SK-N-SH (cell line): ENCODE measurements around the gene CD81. TPM values are rescaled to one million over a fixed set of nuclear protein-coding genes. Genes with fewer than 3 reads are reported as not detected.

Experiments used
- CTCF ChIA-PET: fragments of 300-600, 350-600 bp; formaldehyde crosslinking; extraction: SDS; loops from one replicate; lab custom pipeline; 2021; lab: Yijun Ruan, JAX
- POLR2A ChIA-PET: fragments of 350-600 bp; sonication (Branson Sonifier 250); formaldehyde crosslinking; extraction: SDS; loops from one replicate; lab custom pipeline; 2020; ENCODE audit warnings: antibody characterized with exemption, inconsistent platforms; lab: Yijun Ruan, JAX
- DNase-seq: peaks from one replicate; pipeline ENCODE4 v3.0.0; 2012
- H2AFZ ChIP-seq: fragments of 200-600 bp; sonication (generic); 2 replicates; pipeline ENCODE4 v1.8.1; 2016; ENCODE audit warnings: antibody characterized with exemption, mild to moderate bottlenecking, low read depth
- H3F3A ChIP-seq: fragments of 200-600 bp; sonication (generic); replicated peaks from 2 replicates; pipeline ENCODE3; 2016; ENCODE audit warnings: antibody characterized with exemption, mild to moderate bottlenecking; ENCODE audit not compliant: insufficient read depth
- H3K27ac ChIP-seq, 2 experiments: fragments of 200-500 bp in 1 of 2; fragments of 200-600 bp in 1 of 2; sonication (Bioruptor generic) in 1 of 2; sonication (generic), shearing (Covaris generic) in 1 of 2; 2 replicates each; pipeline versions ENCODE4 v1.5.1 to v1.6.1; 2014 to 2016; ENCODE audit warnings: low read depth in 2 of 2, inconsistent platforms in 1 of 2, low read length in 1 of 2, mild to moderate bottlenecking in 1 of 2, mixed read lengths in 1 of 2
- H3K27me3 ChIP-seq: fragments of 200-600 bp; sonication (generic), shearing (Covaris generic); 2 replicates; pipeline ENCODE4 v1.6.1; 2016; ENCODE audit warnings: mixed run types; ENCODE audit not compliant: insufficient read depth
- H3K36me3 ChIP-seq, 2 experiments: fragments of 200-500 bp in 1 of 2; fragments of 200-600 bp in 1 of 2; sonication (Bioruptor generic) in 1 of 2; sonication (generic) in 1 of 2; replicated peaks in 1 of 2; 2 replicates each; pipeline versions ENCODE3 to v1.5.1; 2014 to 2016; ENCODE audit warnings: low read length in 1 of 2, mild to moderate bottlenecking in 1 of 2; ENCODE audit not compliant: insufficient read depth in 2 of 2, control insufficient read depth in 1 of 2
- H3K4me1 ChIP-seq, 2 experiments: fragments of 200-500 bp in 1 of 2; fragments of 200-600 bp in 1 of 2; sonication (Bioruptor generic) in 1 of 2; sonication (generic), shearing (Covaris generic) in 1 of 2; 2 replicates each; pipeline versions ENCODE4 v1.5.1 to v1.6.1; 2014 to 2016; ENCODE audit warnings: low read depth in 1 of 2, low read length in 1 of 2, mixed run types in 1 of 2; ENCODE audit not compliant: insufficient read depth in 2 of 2, control insufficient read depth in 1 of 2
- H3K4me2 ChIP-seq: fragments of 200-600 bp; sonication (generic), shearing (Covaris generic); 2 replicates; pipeline ENCODE4 v1.6.1; 2017; ENCODE audit warnings: mixed run types
- H3K4me3 ChIP-seq, 2 experiments: fragments of 200-500 bp in 1 of 2; fragments of 200-600 bp in 1 of 2; sonication (Bioruptor generic) in 1 of 2; sonication (generic), shearing (Covaris generic) in 1 of 2; 2 replicates each; pipeline versions ENCODE4 v1.5.1 to v1.8.1; 2014 to 2016; ENCODE audit warnings: low read depth in 2 of 2, inconsistent platforms in 1 of 2, low read length in 1 of 2, mild to moderate bottlenecking in 1 of 2, mixed read lengths in 1 of 2, moderate library complexity in 1 of 2
- H3K79me2 ChIP-seq: fragments of 200-600 bp; sonication (generic); 2 replicates; pipeline ENCODE4 v1.8.1; 2017; ENCODE audit warnings: mild to moderate bottlenecking; ENCODE audit not compliant: insufficient read depth
- H3K9ac ChIP-seq: fragments of 200-600 bp; sonication (generic); 2 replicates; pipeline ENCODE4 v1.6.1; 2017; ENCODE audit warnings: mixed run types
- H3K9me2 ChIP-seq: fragments of 200-600 bp; sonication (generic); 2 replicates; pipeline ENCODE4 v1.6.1; 2017; ENCODE audit warnings: mixed run types
- H3K9me3 ChIP-seq: fragments of 200-600 bp; sonication (generic); 2 replicates; pipeline ENCODE4 v1.6.1; 2017; ENCODE audit warnings: mixed run types, mild to moderate bottlenecking, moderate library complexity
- H4K20me1 ChIP-seq: fragments of 200-600 bp; sonication (generic); 2 replicates; pipeline ENCODE4 v1.6.1; 2017; ENCODE audit warnings: mild to moderate bottlenecking, mixed run types; ENCODE audit not compliant: insufficient read depth
- CHD2 ChIP-seq: fragments of 150-350 bp; IDR thresholded peaks from 2 replicates; pipeline ENCODE4 v1.6.1; 2018; ENCODE audit warnings: low read length; ENCODE audit not compliant: partially characterized antibody
- ELF1 ChIP-seq: IDR thresholded peaks from 2 replicates; pipeline ENCODE4 v1.4.0; 2012
- EZH2phosphoT487 ChIP-seq: fragments of 200-600 bp; sonication (generic); IDR thresholded peaks from 2 replicates; pipeline ENCODE4 v1.6.1; 2017; ENCODE audit warnings: low read depth, mixed run types, mild to moderate bottlenecking, antibody characterized with exemption, moderate library complexity, borderline replicate concordance
- NFIC ChIP-seq: IDR thresholded peaks from 2 replicates; pipeline ENCODE4 v1.4.0; 2012; ENCODE audit warnings: borderline replicate concordance
- NRF1 ChIP-seq: IDR thresholded peaks from 2 replicates; pipeline ENCODE4 v1.6.1; 2012; ENCODE audit warnings: low read depth, mild to moderate bottlenecking, low read length
- POLR2AphosphoS5 ChIP-seq: IDR thresholded peaks from 2 replicates; pipeline ENCODE4 v1.6.1; 2012; ENCODE audit warnings: low read depth, low read length
- RCOR1 ChIP-seq: fragments of 150-350 bp; IDR thresholded peaks from 2 replicates; pipeline ENCODE4 v1.6.1; 2017; ENCODE audit warnings: antibody characterized with exemption, low read length
- RFX5 ChIP-seq: IDR thresholded peaks from 2 replicates; pipeline ENCODE4 v1.6.1; 2012; ENCODE audit warnings: mild to moderate bottlenecking, improper control_type of control experiment, low read length
- SMC3 ChIP-seq: IDR thresholded peaks from 2 replicates; pipeline ENCODE4 v1.6.1; 2012; ENCODE audit warnings: low read depth, low read length, improper control_type of control experiment
- USF1 ChIP-seq: IDR thresholded peaks from 2 replicates; pipeline ENCODE4 v1.4.0; 2012; ENCODE audit warnings: low read depth, borderline replicate concordance
- USF2 ChIP-seq: fragments of 150-350 bp; IDR thresholded peaks from 2 replicates; pipeline ENCODE4 v1.6.1; 2017; ENCODE audit warnings: antibody characterized with exemption, low read length, low read depth, borderline replicate concordance
- YY1 ChIP-seq: IDR thresholded peaks from 2 replicates; pipeline ENCODE4 v1.4.0; 2012; ENCODE audit warnings: low read depth, mild to moderate bottlenecking
- ZBTB33 ChIP-seq: IDR thresholded peaks from 2 replicates; pipeline ENCODE4 v1.4.0; 2012; ENCODE audit warnings: low read depth, borderline replicate concordance
- WGBS: methylation state at CpG from one replicate; pipeline ENCODE4 v1.1.6; 2017; ENCODE audit warnings: low lambda C conversion rate; 5-methylcytosine and 5-hydroxymethylcytosine counted together
- polyA plus RNA-seq, 3 experiments: library from polyadenylated mRNA; depleted of rRNA; stranded (reverse); fragments of >200 nt; gene quantifications; 2 replicates each; pipeline ENCODE4 v1.2.3, GENCODE V29; 2012

Gene CD81
- polyA plus RNA-seq, 1 of the 3 experiments (the other 2 are of a cell fraction): 517 TPM

DNA sequence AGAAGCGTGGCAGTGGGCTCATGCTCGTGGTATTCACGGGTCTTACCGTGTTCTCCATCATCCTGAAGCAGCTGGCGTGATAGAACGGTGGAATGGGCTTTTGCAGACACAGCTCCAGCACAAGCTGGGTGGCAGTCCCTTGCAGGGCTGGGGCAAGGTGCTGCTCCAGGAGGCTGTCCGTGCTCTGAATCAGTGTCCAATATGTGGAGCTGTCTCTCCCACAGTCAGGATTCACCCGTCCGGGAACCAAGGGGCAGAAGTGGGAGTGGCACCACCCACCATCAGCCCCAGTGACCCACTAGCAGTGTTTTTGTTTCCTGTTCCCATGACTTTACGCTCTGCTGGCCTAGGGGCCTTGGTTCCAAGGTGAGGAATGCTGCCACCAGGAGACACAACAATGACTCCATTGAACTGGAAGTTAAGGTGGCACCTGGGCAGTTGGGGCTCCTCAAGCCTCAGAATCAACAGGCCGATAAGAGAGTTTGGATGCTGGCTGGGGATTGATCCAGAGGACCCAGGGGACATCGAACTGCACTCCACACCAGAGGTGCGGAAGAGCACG is 16.9 kb upstream of the CD81 start:
- no peaks in the 10 kb centered on the region for H3K9me2 ChIP-seq
- H3K27ac ChIP-seq: no peak overlapping the region
- H3K9me3 ChIP-seq: no peaks in the 10 kb centered on the region
- TF ChIP-seq SMC3 (no peak), USF2 (no peak)
- WGBS: 78% methylated on average over 14 of the region's 14 CpGs
- ChIA-PET CTCF (interaction anchor here (1.5 kb wide), 1 partner anchor 61 kb away, joined by 7 read pairs; no protein-coding TSS in a partner anchor), POLR2A (no interaction called here)
- no peak overlapping the region for H3K4me3 ChIP-seq
- DNase-seq: no peak
- H3K27me3 ChIP-seq: no peaks in the 10 kb centered on the region
- no peak overlapping the region for H3K9ac ChIP-seq
- H2AFZ ChIP-seq: no peak overlapping the region
- no peaks in the 10 kb centered on the region for H3F3A ChIP-seq
- H3K79me2 ChIP-seq: no peaks in the 10 kb centered on the region
- H3K4me1 ChIP-seq: no peaks in the 10 kb centered on the region; a peak in 1 of 4 replicates
- no peaks in the 10 kb centered on the region for H3K36me3 ChIP-seq
- H3K4me2 ChIP-seq: no peak overlapping the region
- no peaks in the 10 kb centered on the region for H4K20me1 ChIP-seq

DNA sequence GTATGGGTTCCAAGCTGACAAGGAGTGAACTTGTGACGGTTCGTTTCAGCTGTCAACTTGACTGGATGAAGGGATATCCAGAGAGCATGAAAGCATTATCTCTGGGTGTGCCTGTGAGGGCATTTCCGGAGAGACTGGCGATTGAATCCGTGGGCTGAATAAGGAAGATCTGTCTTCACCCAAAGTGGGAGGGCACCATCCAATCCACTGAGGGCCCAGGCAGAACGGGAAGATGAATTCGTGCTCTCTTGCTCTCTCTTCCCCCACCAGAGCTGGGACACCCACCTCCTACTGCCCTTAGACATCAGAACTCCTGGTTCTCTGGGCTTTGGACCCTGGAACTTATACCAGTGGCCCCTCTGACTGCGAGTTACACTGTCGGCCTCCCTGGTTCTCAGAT is 15.5 kb upstream of the CD81 start:
- no peak overlapping the region for H3K4me3 ChIP-seq
- no peaks in the 10 kb centered on the region for H3K79me2 ChIP-seq
- POLR2A ChIA-PET: interaction anchor here (0.9 kb wide), 1 partner anchor 15 kb away, joined by 3 read pairs; no protein-coding TSS in a partner anchor
- no peak overlapping the region for H2AFZ ChIP-seq
- no peaks in the 10 kb centered on the region for H3K36me3 ChIP-seq
- H3K9ac ChIP-seq: no peak overlapping the region
- no peak overlapping the region for H3K4me2 ChIP-seq
- H3K9me2 ChIP-seq: no peaks in the 10 kb centered on the region
- 58% methylated on average over 8 of the region's 9 CpGs for WGBS
- no peaks in the 10 kb centered on the region for H3K27me3 ChIP-seq
- no peaks in the 10 kb centered on the region for H3K9me3 ChIP-seq
- DNase-seq: no peak
- CTCF ChIA-PET: no interaction called here
- H4K20me1 ChIP-seq: no peaks in the 10 kb centered on the region
- TF ChIP-seq CHD2: no peak
- H3F3A ChIP-seq: no peaks in the 10 kb centered on the region
- no peak overlapping the region for H3K27ac ChIP-seq
- peaks cover 0 to 5% of the 10 kb centered on the region in 2 experiments; a peak in 1 of 4 replicates for H3K4me1 ChIP-seq

- Histone ChIP-seq H3F3A (no peaks in the 10 kb centered on the region), H3K27ac (no peak overlapping the region), H3K4me1 (peaks cover 0 to 6% of the 10 kb centered on the region in 2 experiments; a peak in 1 of 4 replicates), H3K9me3 (no peaks in the 10 kb centered on the region), H3K27me3 (no peaks in the 10 kb centered on the region), H3K36me3 (no peaks in the 10 kb centered on the region), H3K79me2 (no peaks in the 10 kb centered on the region), H3K4me2 (no peak overlapping the region), H3K4me3 (no peak overlapping the region), H4K20me1 (no peaks in the 10 kb centered on the region), H2AFZ (no peak overlapping the region), H3K9ac (no peak overlapping the region), H3K9me2 (no peaks in the 10 kb centered on the region)
- DNase-seq: no peak
- WGBS: 55% methylated on average over 7 of the region's 7 CpGs
- ChIA-PET POLR2A (interaction anchor here (0.7 to 1.2 kb wide), 2 partner anchors 14 to 39 kb away, joined by 3 to 4 read pairs; no protein-coding TSS in a partner anchor), CTCF (no interaction called here)
- TF ChIP-seq NRF1 (no peak), RCOR1 (no peak), POLR2AphosphoS5 (no peak), NFIC (no peak), EZH2phosphoT487 (no peak), RFX5 (no peak), ELF1 (no peak), USF1 (no peak), YY1 (no peak), ZBTB33 (no peak)
These were observed 14.7 kb upstream of the CD81 start for GRCh38 chr11:2362414-2362813.
